ENCODE measurements around the gene FRS3. TPM values are rescaled to one million over a fixed set of nuclear protein-coding genes. Genes with fewer than 3 reads are reported as not detected.

FRS3 gene
- total and polyA plus RNA-seq, 2 donors from 2014 or later = 5.3 to 7.0 TPM

DNA sequence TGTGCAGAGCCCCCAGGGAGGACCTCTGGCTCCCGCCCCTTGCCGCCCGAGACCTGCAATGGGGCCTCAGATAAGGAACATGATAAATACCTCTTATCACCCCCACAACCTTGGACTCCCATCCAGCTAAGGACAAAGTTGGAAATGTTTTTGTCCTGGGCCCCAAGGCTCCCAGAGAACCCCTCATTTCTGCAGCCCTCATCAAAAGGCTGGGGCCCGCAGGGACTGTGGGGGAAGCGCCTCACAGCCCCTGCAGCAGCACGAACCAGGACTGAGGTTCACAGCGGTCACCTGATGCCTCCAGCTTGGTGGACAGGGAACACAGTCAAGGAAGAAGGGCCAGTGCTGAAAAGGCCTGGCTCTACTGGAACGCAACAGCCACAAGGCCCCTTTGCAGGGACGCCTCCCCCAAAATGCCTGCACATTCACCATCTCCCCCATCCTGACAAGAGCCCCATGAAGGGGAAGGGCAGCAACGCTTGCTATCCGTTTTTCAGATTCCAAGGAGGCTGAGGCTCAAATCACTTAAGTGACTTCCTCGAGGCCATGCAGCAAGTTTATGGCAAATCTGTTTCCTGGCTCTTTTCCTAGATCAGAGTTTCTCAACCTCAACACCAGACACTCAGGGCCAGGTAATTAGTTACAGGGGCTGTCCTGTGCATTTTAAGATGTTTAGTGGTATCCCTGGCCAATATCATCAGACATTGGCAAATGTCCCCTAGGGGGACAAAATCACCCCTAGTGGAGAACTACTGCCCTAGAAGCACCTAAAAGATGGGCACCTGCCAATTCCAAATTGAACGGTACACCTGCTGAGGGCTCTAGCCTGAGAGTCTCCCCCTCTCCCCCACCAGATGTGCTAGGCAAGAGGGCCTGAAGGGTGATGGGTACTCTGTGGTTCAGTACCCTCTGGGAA lies 54.9 kb downstream of the FRS3 start:
- H3K4me1 ChIP-seq (ENCODE audit: control insufficient read depth in 2 of 3, insufficient read depth in 2 of 3, low read depth in 1 of 3, low read length in 3 of 3) = peaks cover 0 to 38% (median 13%) of the 10 kb centered on the region in 3 donors
- no peak overlapping the region for H3K9ac ChIP-seq (ENCODE audit: low read length in 3 of 3)
- DNase-seq (peak in 1 of 5 donors; percentile 47), FAIRE-seq (no peak)
- no peaks in the 10 kb centered on the region for H3K36me3 ChIP-seq (ENCODE audit: control insufficient read depth in 2 of 3, insufficient read depth in 3 of 3, low read length in 3 of 3)
- no peaks in the 10 kb centered on the region for H3K27me3 ChIP-seq (ENCODE audit: control insufficient read depth, insufficient read depth, low read length)
- TF ChIP-seq, protein P1, sequence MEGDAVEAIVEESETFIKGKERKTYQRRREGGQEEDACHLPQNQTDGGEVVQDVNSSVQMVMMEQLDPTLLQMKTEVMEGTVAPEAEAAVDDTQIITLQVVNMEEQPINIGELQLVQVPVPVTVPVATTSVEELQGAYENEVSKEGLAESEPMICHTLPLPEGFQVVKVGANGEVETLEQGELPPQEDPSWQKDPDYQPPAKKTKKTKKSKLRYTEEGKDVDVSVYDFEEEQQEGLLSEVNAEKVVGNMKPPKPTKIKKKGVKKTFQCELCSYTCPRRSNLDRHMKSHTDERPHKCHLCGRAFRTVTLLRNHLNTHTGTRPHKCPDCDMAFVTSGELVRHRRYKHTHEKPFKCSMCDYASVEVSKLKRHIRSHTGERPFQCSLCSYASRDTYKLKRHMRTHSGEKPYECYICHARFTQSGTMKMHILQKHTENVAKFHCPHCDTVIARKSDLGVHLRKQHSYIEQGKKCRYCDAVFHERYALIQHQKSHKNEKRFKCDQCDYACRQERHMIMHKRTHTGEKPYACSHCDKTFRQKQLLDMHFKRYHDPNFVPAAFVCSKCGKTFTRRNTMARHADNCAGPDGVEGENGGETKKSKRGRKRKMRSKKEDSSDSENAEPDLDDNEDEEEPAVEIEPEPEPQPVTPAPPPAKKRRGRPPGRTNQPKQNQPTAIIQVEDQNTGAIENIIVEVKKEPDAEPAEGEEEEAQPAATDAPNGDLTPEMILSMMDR (IDR thresholded peaks at IDR 0.05; ENCODE audit: borderline replicate concordance, extremely low read depth, insufficient read depth) = no peak
- no peak overlapping the region for H3K4me3 ChIP-seq (ENCODE audit: low read length in 3 of 3)
- peak overlapping the region; percentile 9 to 70 for H3K27ac ChIP-seq (ENCODE audit: low read depth in 2 of 2, low read length in 2 of 2)
- H3K9me3 ChIP-seq (ENCODE audit: control insufficient read depth in 2 of 3, insufficient read depth in 1 of 3, low read length in 3 of 3) = no peaks in the 10 kb centered on the region
- intact Hi-C loops (cut with DNase I) = no loop called here

DNA sequence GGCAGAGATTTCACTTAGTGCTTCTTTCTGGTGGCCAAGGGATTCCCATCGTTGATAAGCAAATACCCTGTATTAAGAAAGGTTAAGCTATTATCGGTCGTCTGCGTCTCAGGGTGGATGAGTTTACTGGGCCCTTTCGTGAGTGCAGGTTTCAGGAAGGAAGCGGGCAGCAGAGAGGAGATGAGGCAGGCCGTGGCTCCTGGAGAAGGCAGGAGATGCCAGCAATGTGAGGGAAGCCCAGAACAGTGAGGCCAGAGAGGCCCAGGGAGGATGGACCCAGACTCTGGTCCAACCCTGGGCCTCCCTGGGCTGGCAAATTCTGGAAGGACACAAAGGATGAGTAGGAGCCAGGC lies 55.5 kb downstream of the FRS3 start:
- DNase-seq (peak in 1 of 5 donors; percentile 59), FAIRE-seq (no peak)
- intact Hi-C loops (cut with DNase I) = no loop called here
- peak overlapping the region; percentile 47 to 70 for H3K27ac ChIP-seq (ENCODE audit: low read depth in 2 of 2, low read length in 2 of 2)
- H3K4me1 ChIP-seq (ENCODE audit: control insufficient read depth in 2 of 3, insufficient read depth in 2 of 3, low read depth in 1 of 3, low read length in 3 of 3) = peaks cover 0 to 42% (median 13%) of the 10 kb centered on the region in 3 donors
- no peaks in the 10 kb centered on the region for H3K9me3 ChIP-seq (ENCODE audit: control insufficient read depth in 2 of 3, insufficient read depth in 1 of 3, low read length in 3 of 3)
- TF ChIP-seq, protein P1 (IDR thresholded peaks at IDR 0.05; ENCODE audit: borderline replicate concordance, extremely low read depth, insufficient read depth) = no peak
- H3K36me3 ChIP-seq (ENCODE audit: control insufficient read depth in 2 of 3, insufficient read depth in 3 of 3, low read length in 3 of 3) = no peaks in the 10 kb centered on the region
- no peaks in the 10 kb centered on the region for H3K27me3 ChIP-seq (ENCODE audit: control insufficient read depth, insufficient read depth, low read length)
- H3K9ac ChIP-seq (ENCODE audit: low read length in 3 of 3) = no peak overlapping the region
- no peak overlapping the region for H3K4me3 ChIP-seq (ENCODE audit: low read length in 3 of 3)

DNA sequence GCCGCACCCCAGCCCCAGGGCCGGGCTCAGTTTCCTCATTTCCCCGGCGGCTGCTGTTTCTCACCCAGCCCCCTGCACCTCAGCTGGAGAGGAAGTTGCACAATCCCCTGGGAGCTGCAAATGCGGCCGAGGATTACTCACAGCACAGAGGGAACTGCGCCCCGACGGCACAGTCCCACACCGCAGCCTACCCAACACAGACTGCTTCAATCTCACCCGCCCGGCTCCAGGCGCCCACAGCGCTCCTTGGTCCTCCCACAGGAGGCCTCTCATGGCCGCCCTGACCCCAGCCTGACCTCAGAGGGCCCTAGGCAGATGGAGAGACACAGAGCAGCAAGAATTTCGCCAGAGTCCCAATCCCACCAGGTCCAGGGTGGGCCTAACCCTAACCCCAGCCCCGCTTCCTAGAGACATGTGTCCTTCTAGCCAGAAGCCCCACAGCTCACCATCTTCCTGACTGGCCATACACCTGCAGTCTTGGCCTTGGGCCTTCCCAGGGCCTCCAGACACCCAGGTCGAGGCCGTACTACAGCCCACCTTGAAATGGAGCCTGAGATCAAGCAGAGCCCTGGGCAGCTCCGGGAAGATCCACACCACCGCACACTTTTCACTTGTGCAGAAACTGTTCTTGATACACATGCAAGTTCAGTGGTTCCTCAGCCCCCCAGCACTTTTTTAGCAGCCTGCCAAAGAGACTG lies 56.0 kb downstream of the FRS3 start:
- no peaks in the 10 kb centered on the region for H3K27me3 ChIP-seq (ENCODE audit: control insufficient read depth, insufficient read depth, low read length)
- H3K9ac ChIP-seq (ENCODE audit: low read length in 3 of 3) = no peak overlapping the region
- intact Hi-C loops (cut with DNase I) = no loop called here
- H3K27ac ChIP-seq (ENCODE audit: low read depth in 2 of 2, low read length in 2 of 2) = peak overlapping the region; percentile 47 to 70
- peak in 2 of 5 donors; percentile 35 to 93 for DNase-seq
- TF ChIP-seq, protein P1 (IDR thresholded peaks at IDR 0.05; ENCODE audit: borderline replicate concordance, extremely low read depth, insufficient read depth) = no peak
- H3K36me3 ChIP-seq (ENCODE audit: control insufficient read depth in 2 of 3, insufficient read depth in 3 of 3, low read length in 3 of 3) = no peaks in the 10 kb centered on the region
- no peak for FAIRE-seq
- H3K9me3 ChIP-seq (ENCODE audit: control insufficient read depth in 2 of 3, insufficient read depth in 1 of 3, low read length in 3 of 3) = no peaks in the 10 kb centered on the region
- peak overlapping the region in 1 of 3 donors; percentile 30 for H3K4me3 ChIP-seq (ENCODE audit: low read length in 3 of 3)
- H3K4me1 ChIP-seq (ENCODE audit: control insufficient read depth in 2 of 3, insufficient read depth in 2 of 3, low read depth in 1 of 3, low read length in 3 of 3) = peaks cover 0 to 40% (median 13%) of the 10 kb centered on the region in 3 donors

Measured in kidney (tissue), 14 donors.